NCI-H446 (cell line): Measurements from ENCODE around the gene TRIM65.
A peak's percentile ranks its signal among the peaks of the same experiment; 100 is the strongest.
"Not testable (repeated sequence)": the region's sequence is repeated elsewhere in the genome, so short reads cannot be mapped to it uniquely, and the experiment has no call there.

ENCODE experiments used
- DNase-seq, 2 experiments: peaks; one replicate each; lab custom pipeline; 2025; lab: John Stamatoyannopoulos, UW

TRIM65 gene

DNA sequence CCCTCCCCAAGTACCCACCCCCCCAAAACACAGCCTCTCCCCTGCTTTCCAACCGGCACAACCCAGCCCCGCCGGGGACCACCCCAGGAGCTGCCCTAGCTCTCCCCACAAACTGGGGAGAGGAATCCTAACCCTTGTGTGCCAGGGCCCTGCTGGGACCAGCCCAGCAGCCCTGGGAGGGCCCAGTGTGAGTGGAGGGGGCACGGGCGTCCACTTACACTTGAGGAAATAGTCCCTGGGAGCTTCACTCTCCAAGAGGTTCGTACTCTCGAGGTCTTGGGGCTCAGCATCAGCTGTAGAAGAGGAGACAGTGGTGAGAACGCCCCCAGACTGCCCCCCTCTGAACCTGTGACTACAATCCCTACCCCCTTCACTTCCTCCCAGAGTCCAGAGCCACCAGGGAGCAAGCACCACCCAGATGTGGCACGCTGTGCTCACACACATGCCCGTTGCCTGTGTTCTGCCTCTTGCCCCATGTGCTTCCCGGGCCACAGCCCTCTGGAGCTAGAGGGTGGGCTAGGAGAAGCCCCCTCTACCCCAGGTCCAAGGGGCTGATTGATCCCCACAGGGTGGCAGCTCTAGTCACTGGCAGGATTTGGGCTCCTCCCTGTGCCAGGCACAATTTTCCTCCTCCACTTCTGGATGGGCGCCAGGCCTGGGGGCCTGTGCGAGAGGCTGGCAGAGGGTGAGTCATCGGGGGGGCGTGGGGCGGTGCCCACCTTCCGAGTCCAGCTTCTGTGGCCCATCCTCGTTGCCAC is 21.4 kb downstream of the TRIM65 start:
- DNase-seq: peak; percentile 51 to 82

GRCh38 chr17:75874323-75875181 is 22.2 kb downstream of the TRIM65 start:
- DNase-seq: no peak

- no peak for DNase-seq
These were observed 23.0 kb downstream of the TRIM65 start for GRCh38 chr17:75873587-75874322.

DNA sequence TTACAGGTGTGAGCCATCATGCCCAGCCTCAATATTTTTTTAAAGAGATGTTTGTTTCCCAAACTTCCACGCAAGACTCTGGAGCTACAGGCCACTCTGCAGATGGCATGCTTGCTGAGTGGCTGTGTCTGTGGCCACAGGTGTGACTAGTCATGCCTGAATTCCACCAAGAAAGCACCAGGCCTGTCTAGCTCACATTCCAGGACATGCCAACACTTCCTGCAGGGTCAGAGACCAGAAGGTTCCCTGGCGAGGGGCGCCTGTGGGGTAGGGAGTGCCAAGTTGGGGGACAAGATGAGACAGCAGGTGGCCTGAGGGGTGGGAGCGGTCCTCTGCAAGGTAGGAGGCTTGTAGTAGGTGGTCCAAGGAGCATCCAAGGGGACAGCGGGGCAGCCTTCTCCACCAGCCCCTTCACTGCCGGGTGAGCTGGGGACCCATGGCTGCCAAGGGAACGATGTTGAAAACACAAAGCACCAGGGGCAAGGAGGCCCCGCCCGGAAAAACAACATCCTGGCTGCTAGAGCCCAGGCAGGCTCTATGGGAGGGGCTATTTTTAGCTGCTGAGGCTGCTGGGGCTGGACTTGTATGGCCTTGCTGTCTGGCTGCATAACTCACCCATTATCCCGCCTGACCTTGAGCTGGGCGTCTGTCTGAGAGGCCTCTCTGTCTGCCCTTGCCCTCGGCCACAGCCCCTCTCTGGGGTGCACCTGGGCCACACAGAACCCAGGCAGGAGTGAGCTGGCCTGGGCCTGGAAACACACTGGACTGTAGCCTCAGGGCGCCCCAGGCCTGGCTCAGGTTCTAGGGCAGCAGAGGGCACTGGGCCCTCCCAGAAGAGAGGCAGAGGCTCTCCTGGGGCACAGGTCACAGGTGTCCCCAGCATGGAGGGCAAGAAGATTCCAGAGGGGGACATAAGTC is 24.1 kb downstream of the TRIM65 start:
- DNase-seq: no peak

- not testable (repeated sequence) for DNase-seq
These were observed 26.5 kb downstream of the TRIM65 start for GRCh38 chr17:75870228-75870627.

DNA sequence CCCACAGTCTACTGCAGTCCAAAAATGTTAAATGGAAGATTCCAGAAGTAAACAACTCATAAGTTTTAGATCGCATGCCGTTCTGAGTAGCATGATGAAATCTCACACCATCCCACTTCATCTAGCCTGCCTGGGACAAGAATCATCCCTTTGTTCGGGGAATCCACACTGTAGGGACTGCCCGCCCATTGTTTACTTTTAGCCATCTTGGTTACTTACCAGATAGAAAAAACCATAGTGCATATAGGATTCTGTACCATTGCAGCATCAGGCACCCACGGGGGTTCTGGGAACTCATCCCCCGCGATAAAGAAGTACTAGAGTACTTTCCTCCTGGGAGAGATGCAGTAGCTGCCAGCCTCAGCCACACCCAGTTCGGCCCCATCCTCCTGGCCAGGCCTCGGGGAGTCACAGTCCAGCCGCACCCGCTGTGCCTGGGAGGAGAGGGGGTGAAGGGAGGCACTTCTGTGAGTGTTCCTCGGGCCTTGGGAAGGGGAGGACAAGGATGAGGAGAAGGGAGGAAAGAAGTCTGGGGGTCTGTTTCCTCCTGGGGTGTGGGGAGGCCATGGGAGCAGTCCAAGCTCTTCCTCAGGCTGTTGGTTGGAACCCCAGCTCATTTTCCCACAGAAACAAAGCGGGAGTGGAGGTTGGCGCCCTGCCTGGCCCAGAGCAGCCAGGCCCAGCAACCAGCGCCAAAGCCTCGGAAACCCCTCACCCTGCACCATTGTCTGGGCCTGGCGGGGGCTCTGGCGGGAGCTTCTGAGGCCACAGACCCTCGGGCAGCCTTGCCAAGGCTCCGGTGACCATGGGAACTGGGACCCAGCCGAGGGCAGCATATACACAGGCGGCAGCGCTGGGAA is 27.2 kb downstream of the TRIM65 start:
- DNase-seq: peak in 1 of 2 experiments; percentile 81

GRCh38 chr17:75868730-75869281 is 27.9 kb downstream of the TRIM65 start:
- not testable (repeated sequence) for DNase-seq

- not testable (repeated sequence) for DNase-seq
These were observed 31.2 kb downstream of the TRIM65 start for GRCh38 chr17:75865404-75866188.

DNA sequence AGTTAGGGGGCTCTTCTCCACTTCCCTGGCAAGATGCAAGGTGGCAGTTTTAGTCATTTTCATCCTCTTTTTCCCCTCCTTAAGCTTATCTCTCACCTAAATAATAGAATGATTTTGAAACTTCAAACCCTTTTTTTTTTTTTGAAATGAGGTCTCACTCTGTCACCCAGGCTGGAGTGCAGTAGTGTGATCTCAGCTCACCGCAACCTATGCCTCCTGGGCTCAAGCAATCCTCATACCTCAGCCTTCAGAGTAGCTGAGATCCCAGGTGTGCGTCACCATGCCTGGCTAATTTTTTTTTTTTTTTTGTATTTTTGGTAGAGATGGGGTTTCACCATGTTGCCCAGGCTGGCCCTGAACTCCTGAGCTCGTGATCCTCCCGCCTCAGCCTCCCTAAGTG is 31.9 kb downstream of the TRIM65 start:
- DNase-seq: not testable (repeated sequence)

- no peak for DNase-seq
These were observed 32.3 kb downstream of the TRIM65 start for GRCh38 chr17:75864448-75864871.

- no peak for DNase-seq
These were observed 34.8 kb downstream of the TRIM65 start for GRCh38 chr17:75861927-75862317.

DNA sequence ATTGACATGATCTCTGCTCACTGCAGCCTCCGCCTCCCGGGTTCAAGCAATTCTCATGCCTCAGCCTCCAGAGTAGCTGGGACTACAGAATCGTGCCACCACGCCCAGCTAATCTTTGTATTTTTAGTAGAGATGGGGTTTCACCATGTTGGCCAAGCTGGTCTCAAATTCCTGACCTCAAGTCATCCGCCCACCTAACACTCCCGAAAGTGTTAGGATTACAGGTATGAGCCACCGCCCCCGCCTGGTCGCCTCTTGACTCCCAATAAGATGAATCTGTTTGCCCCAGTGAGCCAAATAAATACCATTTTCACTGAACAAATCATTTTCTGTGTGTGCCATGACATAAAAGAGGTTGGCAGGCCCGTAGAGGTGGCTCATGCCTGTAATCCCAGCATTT is 37.4 kb downstream of the TRIM65 start:
- not testable (repeated sequence) for DNase-seq

GRCh38 chr17:75856062-75856756 is 40.5 kb downstream of the TRIM65 start:
- DNase-seq: no peak

GRCh38 chr17:75855310-75856061 is 41.3 kb downstream of the TRIM65 start, which contains the start of gene WBP2:
WBP2 (minus strand) TSS chr17:75855335; CDS start chr17:75855297, 38 bp downstream.
- peak; percentile 99 to 100 for DNase-seq

- no peak for DNase-seq
These were observed 41.9 kb downstream of the TRIM65 start for GRCh38 chr17:75854881-75855309.

DNA sequence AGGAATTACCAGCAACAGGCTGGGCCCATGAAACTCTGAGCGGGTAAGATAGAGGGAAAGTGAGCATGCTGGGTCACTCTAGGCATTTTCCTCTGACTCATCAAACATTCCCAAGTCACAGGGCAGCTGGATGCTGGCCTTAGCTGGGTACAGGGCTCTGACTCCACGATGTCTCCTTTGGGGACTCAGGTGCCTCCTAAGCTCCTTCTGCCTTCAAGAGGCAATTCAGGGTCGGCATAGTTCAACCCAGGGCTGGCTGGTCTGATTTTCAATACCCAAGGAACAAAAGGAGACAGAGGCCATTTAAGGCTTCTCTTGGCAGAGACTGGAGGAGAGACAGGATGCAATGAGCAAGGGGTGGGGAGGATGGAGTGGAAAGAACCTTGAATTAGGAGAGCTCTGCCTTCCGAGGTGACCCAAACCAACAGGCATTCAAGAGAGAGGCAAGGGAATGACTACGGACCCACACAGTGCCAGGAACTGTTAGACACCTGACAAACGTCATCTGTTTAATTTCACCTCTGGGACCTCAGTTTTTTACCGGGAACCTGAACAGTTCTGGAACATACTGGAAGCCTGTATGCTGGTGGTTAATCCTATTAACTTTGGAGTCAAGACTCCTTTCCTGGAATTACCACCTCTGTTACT is 42.5 kb downstream of the TRIM65 start:
- DNase-seq: no peak

GRCh38 chr17:75853433-75853832 is 43.3 kb downstream of the TRIM65 start:
- no peak for DNase-seq
